ENCODE data around the gene CACNA1B.

CACNA1B gene

GRCh38 chr9:137956688-137957385, 79.3 kb downstream of the CACNA1B start:
- no peak for DNase-seq (ENCODE audit: low read depth in 1 of 2, low spot score in 1 of 2)
- no peak overlapping the region for H3K27ac ChIP-seq (replicated peaks)
- H3K27me3 ChIP-seq (ENCODE audit: insufficient read depth, poor library complexity, severe bottlenecking) = no peaks in the 10 kb centered on the region
- no peak overlapping the region for H3K4me3 ChIP-seq (replicated peaks; ENCODE audit: insufficient read depth, low read length)
- TF ChIP-seq POLR2AphosphoS5 (IDR thresholded peaks at IDR 0.05; ENCODE audit: low read depth) = no peak
- no peak for TF ChIP-seq SPI1 (IDR thresholded peaks at IDR 0.05; ENCODE audit: borderline replicate concordance, low read depth)
- TF ChIP-seq GABPA (IDR thresholded peaks at IDR 0.05; ENCODE audit: low read depth) = no peak
- TF ChIP-seq CTCF (IDR thresholded peaks at IDR 0.05; ENCODE audit: insufficient read depth, low read length) = no peak
- TF ChIP-seq REST (IDR thresholded peaks at IDR 0.05; ENCODE audit: insufficient replicate concordance, low read depth) = no peak

GRCh38 chr9:137959641-137960411, 82.2 kb downstream of the CACNA1B start:
- TF ChIP-seq CTCF (IDR thresholded peaks at IDR 0.05; ENCODE audit: insufficient read depth, low read length) = no peak
- no peak for TF ChIP-seq REST (IDR thresholded peaks at IDR 0.05; ENCODE audit: insufficient replicate concordance, low read depth)
- TF ChIP-seq POLR2AphosphoS5 (IDR thresholded peaks at IDR 0.05; ENCODE audit: low read depth) = no peak
- no peak for TF ChIP-seq SPI1 (IDR thresholded peaks at IDR 0.05; ENCODE audit: borderline replicate concordance, low read depth)
- no peak for TF ChIP-seq GABPA (IDR thresholded peaks at IDR 0.05; ENCODE audit: low read depth)
- Histone ChIP-seq H3K4me3 (replicated peaks; ENCODE audit: insufficient read depth, low read length) (no peak overlapping the region), H3K27ac (replicated peaks) (no peak overlapping the region), H3K27me3 (ENCODE audit: insufficient read depth, poor library complexity, severe bottlenecking) (no peaks in the 10 kb centered on the region)
- DNase-seq (ENCODE audit: low read depth in 1 of 2, low spot score in 1 of 2) = no peak

- no peak for DNase-seq (ENCODE audit: low read depth in 1 of 2, low spot score in 1 of 2)
- Histone ChIP-seq H3K4me3 (replicated peaks; ENCODE audit: insufficient read depth, low read length) (no peak overlapping the region), H3K27ac (replicated peaks) (no peak overlapping the region), H3K27me3 (ENCODE audit: insufficient read depth, poor library complexity, severe bottlenecking) (no peaks in the 10 kb centered on the region)
- no peak for TF ChIP-seq GABPA (IDR thresholded peaks at IDR 0.05; ENCODE audit: low read depth)
- TF ChIP-seq POLR2AphosphoS5 (IDR thresholded peaks at IDR 0.05; ENCODE audit: low read depth) = no peak
- TF ChIP-seq CTCF (IDR thresholded peaks at IDR 0.05; ENCODE audit: insufficient read depth, low read length) = no peak
- no peak for TF ChIP-seq SPI1 (IDR thresholded peaks at IDR 0.05; ENCODE audit: borderline replicate concordance, low read depth)
- TF ChIP-seq REST (IDR thresholded peaks at IDR 0.05; ENCODE audit: insufficient replicate concordance, low read depth) = no peak
Measured at GRCh38 chr9:137960496-137960895, 82.9 kb downstream of the CACNA1B start.
